ENCODE data around the gene BMPR1B.

Gene BMPR1B

DNA sequence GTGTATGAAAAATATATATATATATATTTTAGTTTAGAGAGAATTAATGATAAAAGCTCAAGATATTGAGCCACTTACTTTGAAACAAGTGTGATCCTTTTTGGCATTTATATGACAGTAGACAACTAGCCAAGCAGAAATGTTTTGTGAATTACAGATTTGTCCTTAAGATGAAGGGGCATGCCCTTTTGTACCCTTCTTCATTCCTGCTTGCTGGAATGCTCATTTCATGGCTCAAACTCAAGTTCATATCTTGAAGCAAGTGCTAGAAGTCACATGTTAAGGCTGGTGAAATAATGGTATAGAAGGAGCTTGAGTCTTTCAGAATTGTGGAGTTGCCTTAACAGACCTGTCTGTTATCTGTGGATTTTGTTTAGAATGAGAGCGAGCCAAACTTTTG lies 203.0 kb downstream of the BMPR1B start:
- DNase-seq (ENCODE audit: low read depth): no peak

DNA sequence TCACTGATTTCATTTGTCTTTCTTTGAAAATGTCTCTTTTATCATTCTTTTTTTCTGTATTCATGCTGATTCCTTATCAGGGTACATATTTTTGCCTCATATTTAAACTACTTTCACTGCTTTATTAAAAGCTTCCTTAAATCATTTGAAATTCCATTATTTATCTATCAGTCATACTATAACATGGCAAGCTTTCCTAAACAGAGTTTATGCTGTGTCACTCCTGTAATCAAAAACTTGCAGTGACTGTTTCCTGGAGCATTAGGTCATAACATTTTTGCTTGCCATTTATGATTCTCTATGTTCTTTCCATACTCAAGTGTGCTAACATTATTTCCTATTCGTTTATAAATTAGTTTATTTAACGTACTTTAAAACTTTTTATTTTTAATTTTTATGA lies 203.7 kb downstream of the BMPR1B start:
- DNase-seq (ENCODE audit: low read depth): peak; percentile 10

DNA sequence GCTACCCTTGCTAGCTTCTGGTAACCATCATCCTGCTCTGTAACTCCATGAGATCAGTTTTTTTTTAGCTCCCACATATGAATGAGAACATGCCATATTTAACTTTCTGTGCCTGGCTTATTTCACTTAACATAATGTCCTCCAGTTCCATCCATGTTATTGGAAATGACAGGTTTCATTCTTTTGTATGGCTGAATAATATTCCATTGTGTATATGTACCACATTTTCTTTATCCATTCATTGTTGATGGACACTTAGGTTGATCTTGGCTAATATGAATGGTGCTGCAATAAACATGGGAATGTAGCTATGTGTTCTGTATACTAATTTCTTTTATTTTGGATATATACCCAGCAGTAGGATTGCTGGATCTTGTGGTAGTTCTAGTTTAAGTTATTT lies 204.7 kb downstream of the BMPR1B start:
- no peak for DNase-seq (ENCODE audit: low read depth)

DNA sequence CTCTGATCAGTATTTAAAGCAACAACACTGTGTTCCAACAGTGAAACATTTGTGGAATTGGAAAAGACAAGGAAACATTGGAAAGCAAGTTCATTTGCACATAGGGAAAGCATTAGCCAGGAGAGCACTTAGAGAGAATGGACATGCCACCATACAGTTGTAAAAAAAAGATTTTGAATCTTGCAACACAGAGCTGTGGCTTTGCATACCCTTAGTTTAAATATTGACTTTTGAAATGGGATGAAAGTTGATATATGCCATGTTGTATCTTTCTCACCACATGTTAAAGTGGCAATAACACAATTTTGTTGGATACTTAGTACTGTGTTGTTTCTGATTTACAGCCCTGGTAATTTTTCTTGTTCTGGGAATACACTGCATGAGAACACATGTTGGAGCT lies 208.1 kb downstream of the BMPR1B start:
- DNase-seq (ENCODE audit: low read depth): no peak

DNA sequence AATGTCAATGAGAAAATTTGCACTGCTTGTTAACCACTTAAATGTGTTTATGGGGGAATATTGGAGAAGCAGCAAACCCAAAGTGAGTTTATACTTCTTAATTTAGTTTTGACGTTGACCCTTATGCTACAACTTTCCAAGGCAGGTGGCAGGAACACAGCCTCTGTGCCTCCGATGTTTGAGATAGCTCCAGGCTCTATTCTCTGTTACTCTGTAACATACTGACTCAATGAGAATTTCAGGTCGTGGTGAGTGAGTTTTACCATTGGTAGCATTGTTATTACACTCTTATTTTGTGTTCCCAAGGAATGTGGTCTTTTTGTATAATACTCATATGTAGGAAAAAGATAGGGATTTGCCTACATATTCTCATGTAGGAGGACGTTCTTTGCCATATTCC lies 210.7 kb downstream of the BMPR1B start:
- no peak for DNase-seq (ENCODE audit: low read depth)

DNA sequence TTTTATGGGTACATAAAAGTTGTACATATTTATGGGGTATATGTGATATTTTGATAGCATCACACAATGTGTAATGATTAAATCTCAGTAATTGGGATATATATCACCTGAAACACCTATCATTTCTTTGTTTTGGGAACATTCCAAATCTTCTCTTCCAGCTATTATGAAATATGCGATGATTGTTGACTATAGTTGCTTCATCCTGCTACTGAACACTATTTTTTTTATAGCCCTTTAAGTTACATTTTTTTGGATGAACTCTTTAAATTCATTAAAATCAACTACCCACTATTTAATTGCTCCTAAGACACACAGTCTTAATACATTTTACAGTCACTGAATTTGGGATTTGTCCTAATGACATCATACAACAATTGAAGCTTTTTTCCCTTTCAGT lies 212.9 kb downstream of the BMPR1B start:
- DNase-seq (ENCODE audit: low read depth): no peak

DNA sequence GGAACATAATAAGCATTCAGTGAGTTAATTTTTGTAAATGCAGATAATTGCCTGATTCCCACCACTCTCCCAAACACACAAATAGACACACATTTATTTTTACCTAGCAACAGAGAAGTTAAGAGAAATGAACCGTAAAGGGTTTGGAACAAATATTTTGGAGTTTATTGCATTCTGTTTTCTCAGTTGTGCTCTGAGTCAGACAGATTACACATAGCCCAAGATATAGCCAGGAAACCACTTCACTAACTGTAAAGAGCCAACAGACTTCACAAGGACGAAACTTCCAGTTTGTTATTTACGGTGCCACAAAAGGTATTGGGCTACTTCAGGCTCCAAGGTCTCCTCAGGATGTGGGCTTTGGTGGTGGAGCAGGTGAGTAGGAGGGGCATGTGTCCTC lies 217.0 kb downstream of the BMPR1B start:
- peak; percentile 60 for DNase-seq (ENCODE audit: low read depth)

DNA sequence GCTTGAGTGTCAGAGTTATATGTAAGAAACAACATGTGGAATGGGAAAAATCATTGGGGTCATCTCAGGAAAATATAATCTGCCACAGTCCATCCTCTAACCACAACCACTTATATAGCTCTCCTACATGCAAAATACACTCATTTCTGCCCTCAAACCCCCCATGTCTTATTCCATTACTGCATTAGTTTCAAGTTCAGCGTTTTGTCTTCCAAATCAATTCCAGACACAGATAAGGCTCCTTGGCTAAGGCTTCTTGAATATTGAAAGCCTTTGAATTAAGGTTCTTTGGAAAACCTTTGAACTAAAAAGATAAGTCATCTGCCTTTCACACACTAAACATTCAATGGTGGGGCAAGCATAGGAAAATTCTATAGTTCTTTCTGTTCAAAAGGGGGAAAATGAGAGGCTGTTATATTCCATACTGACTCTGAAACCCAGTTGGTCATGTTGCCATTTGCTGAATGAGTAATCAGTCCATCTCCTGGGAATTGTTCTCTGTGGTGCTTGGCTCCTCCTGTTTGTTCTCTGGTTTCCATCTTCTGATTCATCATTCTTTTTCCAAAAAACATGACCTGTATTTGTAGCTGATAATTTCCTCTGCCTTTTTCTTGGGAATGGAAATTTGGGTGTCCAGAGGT lies 218.7 kb downstream of the BMPR1B start:
- DNase-seq (ENCODE audit: low read depth): peak; percentile 59

DNA sequence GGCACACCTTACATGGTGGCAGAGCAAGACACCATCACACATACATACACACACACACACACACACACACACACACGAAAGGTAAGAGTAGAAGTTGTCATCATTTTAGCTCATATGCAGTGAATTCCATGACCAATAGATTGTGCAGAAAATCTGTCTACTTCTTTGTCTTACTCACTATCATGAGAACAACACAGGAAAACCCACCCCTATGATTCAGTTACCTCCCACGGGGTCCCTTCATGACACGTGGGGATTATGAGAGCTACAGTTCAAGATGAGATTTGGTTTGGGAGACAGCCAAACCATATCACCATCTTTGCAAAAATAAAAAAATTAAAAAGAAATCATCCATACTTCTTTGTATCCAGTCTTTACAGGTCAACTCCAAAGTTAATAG lies 221.1 kb downstream of the BMPR1B start:
- peak; percentile 31 for DNase-seq (ENCODE audit: low read depth)

DNA sequence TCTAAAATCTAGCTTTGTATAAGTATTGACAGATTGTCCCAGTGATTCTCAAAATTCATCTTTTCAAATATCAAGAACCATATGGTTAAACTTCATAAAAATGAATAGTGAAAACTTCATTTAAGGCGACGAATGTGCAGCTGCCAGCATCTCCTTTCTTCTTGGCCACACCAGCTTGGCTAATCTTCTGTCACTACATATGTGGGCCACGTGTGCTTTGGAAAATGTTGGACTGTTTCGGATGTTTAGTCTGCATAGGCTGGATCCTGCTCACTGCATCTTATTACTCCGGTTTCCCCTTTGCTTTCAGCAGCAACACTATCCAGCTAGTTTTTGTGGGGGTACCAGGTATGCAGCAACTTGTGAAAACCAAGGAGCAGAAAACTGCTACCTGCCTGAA lies 221.9 kb downstream of the BMPR1B start:
- DNase-seq (ENCODE audit: low read depth): no peak

DNA sequence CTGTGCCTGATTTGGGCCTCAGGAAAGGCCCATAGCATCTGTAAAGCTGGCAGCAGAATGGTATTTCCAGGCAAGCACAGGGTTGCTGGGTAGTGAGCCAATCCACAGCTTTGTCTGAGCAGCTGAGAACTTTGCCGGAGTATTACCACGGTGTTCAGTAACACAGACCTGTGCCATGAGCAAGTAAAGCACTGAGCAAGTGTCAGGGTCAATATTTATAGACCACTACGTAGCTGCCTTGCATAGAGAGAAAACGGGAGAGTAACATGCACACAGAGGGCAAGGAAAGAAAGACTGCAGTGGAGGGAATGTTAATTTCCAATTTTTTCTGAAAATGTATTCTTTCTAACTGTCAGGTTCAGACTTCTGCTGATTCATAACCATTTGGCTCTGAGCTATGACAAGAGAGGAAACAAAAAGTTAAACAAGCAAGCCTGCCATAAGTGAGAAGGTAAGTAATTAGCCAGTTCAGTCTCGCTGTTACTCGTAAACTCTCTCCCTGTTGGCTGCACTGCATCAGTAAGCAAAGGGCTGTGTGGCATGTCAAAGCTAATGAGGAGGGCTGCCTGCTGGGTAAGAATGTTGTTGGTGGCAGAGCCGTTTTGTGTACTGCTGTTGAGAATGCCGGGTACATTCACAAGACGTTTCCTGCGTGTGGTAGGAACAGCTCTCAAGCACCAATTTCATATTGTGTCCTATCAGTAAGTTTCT lies 238.1 kb downstream of the BMPR1B start:
- DNase-seq (ENCODE audit: low read depth): no peak

DNA sequence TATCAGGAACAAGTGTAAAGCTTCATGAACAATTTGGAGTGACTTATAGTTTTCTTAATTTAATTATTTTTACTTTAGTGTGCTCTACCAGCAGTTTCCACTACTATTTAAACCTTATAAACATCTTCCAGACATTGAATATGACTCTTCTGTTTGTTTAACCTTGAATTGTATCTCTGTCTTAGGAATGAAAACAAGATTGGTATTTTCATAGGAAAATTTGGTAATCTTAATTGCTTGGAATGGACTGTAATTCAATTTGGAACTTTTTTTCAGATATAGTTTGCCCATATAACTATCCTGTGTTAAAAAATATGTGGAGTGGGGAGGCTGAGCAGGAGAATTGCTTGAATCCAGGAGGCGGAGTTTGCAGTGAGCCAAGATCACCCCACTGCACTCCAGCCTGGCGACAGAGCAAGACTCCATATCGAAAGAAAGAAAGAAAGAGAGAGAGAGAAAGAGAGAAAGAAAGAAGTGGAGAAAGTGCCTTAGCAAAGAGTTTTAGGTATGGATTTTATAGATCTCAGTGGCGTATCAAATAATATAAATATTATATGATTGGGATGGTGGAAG lies 242.4 kb downstream of the BMPR1B start:
- no peak for DNase-seq (ENCODE audit: low read depth)

DNA sequence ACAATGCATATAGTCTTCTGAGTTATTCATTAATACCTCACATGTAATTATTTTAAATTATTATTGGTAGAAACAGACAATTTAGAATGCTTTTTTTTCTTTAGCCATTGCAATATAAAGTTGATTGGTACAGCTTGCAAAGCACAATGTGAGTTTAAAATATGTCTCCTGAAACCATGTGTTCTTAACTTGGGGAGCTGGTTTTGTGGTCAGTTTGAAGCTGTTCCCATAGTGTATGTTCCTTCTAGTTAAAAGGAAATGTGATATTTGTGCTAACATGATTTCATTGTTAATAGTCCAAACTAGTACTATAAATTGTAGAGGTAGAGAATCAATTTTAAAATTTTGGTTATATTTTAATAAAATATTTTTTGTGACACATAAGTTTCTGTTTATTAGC lies 247.2 kb downstream of the BMPR1B start:
- no peak for DNase-seq (ENCODE audit: low read depth)

DNA sequence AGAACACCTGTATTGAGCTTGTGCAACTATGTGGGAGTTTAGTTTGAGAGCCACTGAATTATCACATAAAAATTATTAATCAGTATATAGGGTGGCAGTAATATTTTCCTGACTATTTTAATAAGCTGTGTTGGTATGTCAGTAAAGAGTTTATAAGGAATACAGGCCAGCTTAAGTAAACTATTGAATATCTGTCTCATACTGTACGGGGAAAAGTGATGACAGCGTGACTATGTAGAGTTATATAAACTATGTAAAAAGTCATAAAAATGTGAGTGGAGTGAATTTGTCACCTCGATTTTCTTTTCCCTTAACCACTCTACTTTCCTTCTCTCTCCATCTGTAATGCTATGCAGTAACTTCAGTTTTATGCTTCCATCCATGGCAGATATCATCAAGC lies 250.2 kb downstream of the BMPR1B start:
- no peak for DNase-seq (ENCODE audit: low read depth)

DNA sequence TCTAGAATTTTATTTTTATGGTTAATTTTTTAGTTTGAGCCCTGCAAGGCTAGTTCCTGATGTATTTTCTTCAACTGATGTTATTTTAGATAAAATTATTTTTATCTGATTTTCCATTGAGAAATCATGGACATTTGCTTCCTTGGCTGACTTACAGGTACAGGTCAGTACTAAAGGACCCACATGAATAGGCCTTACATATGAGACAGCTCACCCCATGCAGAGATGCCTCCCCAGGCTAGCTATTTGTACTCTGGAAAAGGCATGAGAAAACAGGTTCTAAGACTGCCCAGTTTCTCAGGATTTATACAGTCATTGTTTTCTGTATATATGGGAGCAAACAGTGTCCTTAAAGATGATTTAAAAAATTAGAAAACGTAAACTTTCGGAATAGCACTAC lies 255.5 kb downstream of the BMPR1B start:
- no peak for DNase-seq (ENCODE audit: low read depth)

DNA sequence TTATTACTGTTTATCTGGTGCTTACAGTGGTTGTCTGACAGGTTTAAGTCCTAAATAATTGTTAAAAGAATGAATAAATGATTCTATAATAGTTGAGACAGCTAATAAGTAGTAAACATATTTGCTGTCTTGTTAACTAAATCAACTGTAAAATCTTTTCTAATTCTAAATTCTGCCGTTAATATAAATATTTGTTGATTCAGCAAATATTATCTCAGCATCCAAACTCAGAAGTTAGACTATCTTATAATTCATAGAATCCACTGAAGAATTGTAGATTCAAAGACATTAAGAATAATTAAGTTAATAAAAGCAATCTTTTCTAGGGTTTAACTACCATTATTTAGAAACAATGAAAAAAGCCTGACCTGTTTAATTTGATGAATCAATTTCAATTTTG lies 256.3 kb downstream of the BMPR1B start:
- DNase-seq (ENCODE audit: low read depth): no peak

DNA sequence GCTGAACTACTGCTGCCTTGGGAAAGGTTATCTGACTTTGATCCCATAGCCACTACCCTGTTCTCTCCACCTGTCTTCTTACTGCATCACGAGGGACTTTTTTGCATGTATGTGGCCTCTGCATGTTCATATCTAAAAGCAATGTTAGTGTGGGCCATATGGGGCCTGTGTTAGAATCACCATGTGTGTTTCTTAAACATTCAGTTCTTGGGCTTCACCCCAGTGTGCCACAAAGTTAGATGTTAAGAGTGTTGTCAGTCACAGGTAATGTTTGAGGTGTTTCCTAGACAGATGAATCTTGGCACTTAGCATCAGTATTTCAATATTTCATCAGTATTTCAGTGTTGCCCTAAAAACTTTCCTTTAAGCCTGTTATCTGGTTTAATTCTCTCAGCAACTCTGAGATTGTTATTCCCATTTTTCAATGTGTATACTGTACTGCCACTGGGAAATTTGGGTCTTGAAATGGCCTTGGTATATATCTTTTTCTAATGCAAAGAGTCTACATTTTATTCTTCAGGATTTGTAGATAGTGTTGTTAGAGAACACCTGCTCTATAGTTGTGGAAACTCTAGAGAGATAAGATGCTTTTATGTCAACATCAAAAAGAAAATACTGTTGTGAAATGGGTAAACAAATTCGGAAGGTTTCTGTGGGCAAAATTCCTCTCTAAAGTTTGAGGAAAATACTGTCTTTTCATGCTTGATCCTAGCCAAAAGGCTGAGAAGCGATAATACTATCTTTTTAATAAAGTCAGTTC lies 259.7 kb downstream of the BMPR1B start:
- no peak for DNase-seq (ENCODE audit: low read depth)

DNA sequence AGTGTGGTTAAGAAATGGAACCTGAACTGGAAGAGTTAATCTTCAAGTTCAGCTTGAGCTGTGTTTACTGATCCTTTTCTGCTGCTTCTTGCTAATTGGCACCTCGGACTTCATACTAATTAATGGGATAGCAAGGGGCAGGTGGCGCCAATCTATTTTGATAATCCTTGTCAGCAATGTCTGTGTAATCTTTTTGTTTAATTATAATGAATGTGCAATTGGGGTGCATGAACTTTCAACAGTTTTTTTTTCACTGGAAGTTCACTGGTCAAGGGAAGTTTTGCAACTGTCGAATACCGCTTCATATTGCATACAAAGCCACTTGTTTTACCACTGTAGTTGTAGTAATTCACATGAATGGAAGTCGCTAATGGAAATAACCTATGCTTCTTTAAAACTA lies 261.0 kb downstream of the BMPR1B start:
- no peak for DNase-seq (ENCODE audit: low read depth)

DNA sequence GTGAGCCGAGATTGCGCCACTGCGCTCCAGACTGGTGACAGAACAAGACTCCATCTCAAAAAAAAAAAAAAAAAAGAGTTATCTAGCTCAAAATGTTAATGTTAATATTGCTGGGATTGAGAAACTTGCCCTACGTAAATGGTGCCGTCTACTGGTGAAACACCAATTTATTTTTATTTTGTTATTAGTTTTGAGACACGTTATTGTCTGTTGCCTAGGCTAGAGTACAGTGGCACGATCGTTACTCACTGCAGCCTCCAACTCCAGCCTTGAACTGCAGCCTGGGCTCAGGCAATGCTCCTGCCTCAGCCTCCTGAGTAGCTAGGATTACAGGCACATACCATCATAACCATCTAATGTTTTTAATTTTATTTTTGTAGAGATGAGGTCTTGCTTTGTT lies 262.8 kb downstream of the BMPR1B start:
- DNase-seq (ENCODE audit: low read depth): no peak

DNA sequence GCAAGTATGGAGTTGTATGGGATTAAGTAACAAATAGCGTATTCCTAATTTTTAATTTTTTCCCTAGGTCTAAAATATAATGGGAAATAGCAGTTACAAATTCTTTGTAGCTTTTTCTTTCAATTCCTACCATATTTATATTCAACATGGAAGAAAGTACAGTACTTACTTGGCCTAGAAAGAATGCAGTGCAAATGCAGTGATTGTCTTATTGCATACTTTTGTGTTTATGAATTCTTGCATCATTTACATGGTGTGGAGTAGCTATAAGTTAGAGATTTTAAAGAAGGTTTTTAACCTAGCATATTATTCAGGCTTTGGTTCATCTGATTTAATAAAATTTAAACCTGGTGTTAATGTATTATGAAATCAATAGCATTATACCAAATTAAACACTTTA lies 263.3 kb downstream of the BMPR1B start:
- DNase-seq (ENCODE audit: low read depth): no peak

DNA sequence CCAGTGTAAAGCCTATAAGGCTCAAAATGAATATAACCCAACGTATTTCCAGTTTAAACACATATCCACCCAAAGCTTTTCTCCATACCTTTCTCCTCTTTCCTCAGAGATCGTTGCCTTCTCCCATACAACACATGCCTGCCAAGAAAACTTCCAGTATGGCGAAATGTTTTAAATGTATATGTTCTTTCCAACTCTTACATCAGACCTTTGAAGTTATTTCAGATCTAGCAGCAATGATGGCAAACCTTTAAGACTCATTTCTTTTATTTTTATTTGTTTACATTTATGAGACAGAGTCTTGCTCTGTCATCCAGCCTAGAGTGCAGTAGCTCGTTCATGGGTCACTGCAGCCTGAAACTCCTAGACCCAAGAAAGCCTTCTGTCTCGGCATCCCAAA lies 265.4 kb downstream of the BMPR1B start:
- DNase-seq (ENCODE audit: low read depth): no peak

DNA sequence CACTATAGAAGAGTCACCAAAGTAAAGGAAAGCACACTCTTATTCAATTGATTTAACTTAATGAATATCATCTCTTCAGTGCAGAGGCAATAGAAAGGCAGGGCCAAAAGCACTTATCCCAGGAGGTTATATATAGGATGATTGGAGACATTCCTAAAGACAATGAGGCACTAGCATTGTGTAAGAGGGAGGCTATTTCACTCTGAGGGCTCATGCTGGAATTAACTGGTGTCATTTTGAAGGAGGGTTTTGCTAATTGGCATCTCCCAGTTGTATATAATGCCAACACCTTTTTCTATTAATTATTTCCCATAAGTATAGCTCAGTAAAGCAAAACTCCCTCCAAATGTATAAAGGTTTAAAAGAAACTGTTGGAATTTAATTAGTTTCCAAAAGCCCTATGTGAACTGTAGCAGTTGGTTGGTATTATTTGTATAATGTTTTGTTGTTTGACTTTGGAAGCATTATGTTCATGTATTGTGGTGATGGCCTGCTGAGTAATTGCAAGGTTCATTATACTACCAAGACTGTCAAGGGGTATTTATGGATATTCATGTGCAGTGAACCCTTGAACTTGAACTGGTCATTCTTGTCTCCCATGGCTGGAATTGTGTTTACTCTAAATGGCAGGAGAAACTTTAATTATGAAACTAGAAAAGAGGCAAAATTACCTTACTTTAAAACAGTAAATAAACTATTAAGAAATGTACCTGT lies 270.3 kb downstream of the BMPR1B start:
- DNase-seq (ENCODE audit: low read depth): no peak
